Subcutaneous abdominal adipose tissue (tissue), 5 donors: ENCODE measurements around the gene FSTL4.

ENCODE experiments used
- H3K27ac ChIP-seq: one replicate; pipeline ENCODE4 v1.7.0; 2013; ENCODE audit warnings: low read depth, mild to moderate bottlenecking, inconsistent platforms, low read length, moderate library complexity
- H3K27me3 ChIP-seq, 5 donors: one replicate each; pipeline ENCODE4 v1.7.0; 2013; ENCODE audit warnings: low read length in 5 of 5, inconsistent platforms in 1 of 5; ENCODE audit not compliant: control insufficient read depth in 5 of 5, insufficient read depth in 4 of 5
- H3K36me3 ChIP-seq, 5 donors: one replicate each; pipeline ENCODE4 v1.7.0; 2013; ENCODE audit warnings: low read length in 5 of 5; ENCODE audit not compliant: control insufficient read depth in 5 of 5, insufficient read depth in 5 of 5
- H3K4me1 ChIP-seq, 5 donors: one replicate each; pipeline ENCODE4 v1.7.0; 2013; ENCODE audit warnings: low read length in 5 of 5, mild to moderate bottlenecking in 3 of 5, moderate library complexity in 1 of 5; ENCODE audit not compliant: control insufficient read depth in 5 of 5, insufficient read depth in 5 of 5
- H3K4me3 ChIP-seq, 5 donors: one replicate each; pipeline ENCODE4 v1.7.0; 2013; ENCODE audit warnings: low read length in 5 of 5, low read depth in 1 of 5
- H3K9ac ChIP-seq, 5 donors: one replicate each; pipeline ENCODE4 v1.7.0; 2013; ENCODE audit warnings: low read length in 5 of 5, mild to moderate bottlenecking in 4 of 5, moderate library complexity in 3 of 5
- H3K9me3 ChIP-seq, 5 donors: one replicate each; pipeline ENCODE4 v1.7.0; 2013; ENCODE audit warnings: low read length in 5 of 5; ENCODE audit not compliant: control insufficient read depth in 5 of 5
- donor health status: healthy.
- donor health status: healthy.
- donor health status: healthy.
- donor health status: healthy.
- donor health status: healthy.

The FSTL4 gene

DNA sequence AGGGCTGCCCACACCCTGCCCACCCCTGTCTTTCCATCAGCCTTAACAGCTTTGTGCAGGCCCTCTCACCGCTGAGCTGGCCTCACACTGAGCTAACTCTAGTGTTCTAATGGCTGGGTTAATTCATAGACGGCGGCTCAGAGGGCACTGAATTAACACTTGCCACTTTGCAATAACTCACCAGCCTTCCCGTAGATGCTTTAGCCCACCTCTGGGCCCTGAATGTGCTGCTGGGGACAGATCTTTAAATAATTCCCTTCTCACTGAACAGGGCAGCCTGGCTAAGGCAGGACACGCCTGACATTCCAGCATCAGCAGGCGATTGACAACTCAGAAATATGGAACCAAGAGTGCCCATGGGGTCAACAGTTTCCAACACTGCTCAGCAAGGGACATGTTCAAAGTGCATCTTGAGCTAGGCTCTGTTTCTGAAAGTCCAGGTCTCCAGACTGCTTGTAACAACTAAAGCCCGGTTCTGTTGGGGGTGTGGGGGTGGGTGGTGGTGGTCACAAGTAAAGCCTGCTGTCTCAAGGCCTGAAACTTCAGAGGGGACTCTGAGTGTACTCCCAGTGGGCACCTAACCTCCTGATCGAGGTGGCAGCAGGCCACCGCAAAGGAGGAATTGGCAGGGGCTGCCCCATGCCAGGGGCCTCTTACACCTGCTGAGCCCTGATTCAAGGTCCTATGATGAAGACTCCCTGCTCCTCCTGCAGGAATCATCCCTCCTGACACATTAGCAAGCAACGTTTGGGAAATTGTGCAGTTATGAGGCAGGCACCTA, 248.3 kb downstream of the FSTL4 start:
- H3K36me3 ChIP-seq: no peaks in the 10 kb centered on the region
- H3K9ac ChIP-seq: no peak overlapping the region
- H3K27me3 ChIP-seq: peaks cover 0 to 5% (median 2%) of the 10 kb centered on the region in 5 donors
- H3K27ac ChIP-seq: no peak overlapping the region
- H3K4me1 ChIP-seq: peaks cover 0 to 3% (median 0%) of the 10 kb centered on the region in 5 donors
- H3K9me3 ChIP-seq: no peaks in the 10 kb centered on the region
- H3K4me3 ChIP-seq: no peak overlapping the region

DNA sequence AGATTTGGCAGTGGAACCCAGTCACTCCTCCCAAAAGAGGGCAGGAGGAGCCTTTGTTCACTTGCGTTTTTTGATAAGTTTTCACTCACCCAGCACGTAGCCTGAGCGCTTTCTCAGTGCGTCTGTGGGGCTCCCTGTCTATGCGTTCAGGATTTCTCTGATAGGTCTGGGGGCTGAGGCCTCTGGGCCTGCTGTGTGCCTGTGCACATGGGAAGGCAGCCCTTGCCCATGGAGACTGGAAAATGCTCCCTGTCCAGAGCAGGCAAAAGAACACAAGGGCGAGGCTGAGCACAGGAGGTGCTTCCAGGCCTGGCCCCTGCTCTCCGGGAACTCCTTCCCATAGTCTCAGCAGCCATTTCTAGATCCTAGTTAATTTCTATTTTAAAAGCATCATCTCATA, 249.9 kb downstream of the FSTL4 start:
- no peaks in the 10 kb centered on the region for H3K4me1 ChIP-seq
- no peak overlapping the region for H3K9ac ChIP-seq
- H3K36me3 ChIP-seq: no peaks in the 10 kb centered on the region
- peaks cover 0 to 5% (median 3%) of the 10 kb centered on the region in 5 donors for H3K27me3 ChIP-seq
- no peak overlapping the region for H3K27ac ChIP-seq
- no peaks in the 10 kb centered on the region for H3K9me3 ChIP-seq
- H3K4me3 ChIP-seq: no peak overlapping the region

DNA sequence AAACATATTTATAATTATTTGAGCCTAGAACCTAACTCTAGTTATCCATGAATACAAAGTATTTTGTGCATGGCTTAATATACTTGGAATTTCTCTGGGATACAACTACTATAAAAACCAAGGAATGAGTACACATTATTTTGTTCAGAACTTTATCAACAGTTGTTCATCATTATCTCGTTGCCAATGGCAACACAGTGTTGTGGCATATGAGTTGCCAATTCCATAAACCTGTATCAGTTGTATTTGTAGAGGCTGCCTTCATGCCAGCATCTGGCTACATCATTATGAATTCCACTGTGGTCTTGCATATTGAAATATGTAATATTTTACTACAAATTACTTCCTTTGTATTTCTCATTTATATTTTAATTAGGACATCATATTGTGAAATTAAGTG, 250.4 kb downstream of the FSTL4 start:
- no peak overlapping the region for H3K27ac ChIP-seq
- H3K9ac ChIP-seq: no peak overlapping the region
- H3K27me3 ChIP-seq: peaks cover 0 to 5% (median 3%) of the 10 kb centered on the region in 5 donors
- no peak overlapping the region for H3K4me3 ChIP-seq
- no peaks in the 10 kb centered on the region for H3K9me3 ChIP-seq
- no peaks in the 10 kb centered on the region for H3K4me1 ChIP-seq
- H3K36me3 ChIP-seq: no peaks in the 10 kb centered on the region

GRCh38 chr5:133360693-133361472, 251.5 kb downstream of the FSTL4 start:
- Histone ChIP-seq H3K4me3 (no peak overlapping the region), H3K27me3 (peaks cover 0 to 5% (median 3%) of the 10 kb centered on the region in 5 donors), H3K4me1 (no peaks in the 10 kb centered on the region), H3K9me3 (no peaks in the 10 kb centered on the region), H3K27ac (no peak overlapping the region), H3K9ac (no peak overlapping the region), H3K36me3 (no peaks in the 10 kb centered on the region)

DNA sequence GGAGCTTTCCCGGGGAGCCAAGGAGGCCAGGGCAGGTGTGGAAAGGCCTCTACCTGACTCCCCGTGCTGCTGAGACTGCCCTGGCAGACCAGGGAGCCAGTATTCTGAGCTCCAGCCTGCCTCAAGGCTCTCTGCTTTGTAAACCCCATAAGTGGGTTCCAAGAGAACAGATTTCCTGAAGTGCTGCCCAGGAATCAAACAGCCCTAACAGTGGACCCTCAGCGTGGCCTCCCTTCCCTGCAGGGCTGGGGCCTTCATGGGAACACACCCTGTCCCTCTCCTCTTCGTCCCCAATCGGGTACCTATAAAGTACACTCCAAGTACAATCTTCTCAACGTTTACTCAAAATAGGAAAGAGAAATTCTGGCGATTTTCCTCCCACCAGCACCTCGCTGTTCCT, 252.5 kb downstream of the FSTL4 start:
- no peak overlapping the region for H3K27ac ChIP-seq
- no peak overlapping the region for H3K9ac ChIP-seq
- H3K4me3 ChIP-seq: no peak overlapping the region
- no peaks in the 10 kb centered on the region for H3K4me1 ChIP-seq
- H3K36me3 ChIP-seq: no peaks in the 10 kb centered on the region
- no peaks in the 10 kb centered on the region for H3K9me3 ChIP-seq
- H3K27me3 ChIP-seq: peaks cover 0 to 5% (median 3%) of the 10 kb centered on the region in 5 donors

DNA sequence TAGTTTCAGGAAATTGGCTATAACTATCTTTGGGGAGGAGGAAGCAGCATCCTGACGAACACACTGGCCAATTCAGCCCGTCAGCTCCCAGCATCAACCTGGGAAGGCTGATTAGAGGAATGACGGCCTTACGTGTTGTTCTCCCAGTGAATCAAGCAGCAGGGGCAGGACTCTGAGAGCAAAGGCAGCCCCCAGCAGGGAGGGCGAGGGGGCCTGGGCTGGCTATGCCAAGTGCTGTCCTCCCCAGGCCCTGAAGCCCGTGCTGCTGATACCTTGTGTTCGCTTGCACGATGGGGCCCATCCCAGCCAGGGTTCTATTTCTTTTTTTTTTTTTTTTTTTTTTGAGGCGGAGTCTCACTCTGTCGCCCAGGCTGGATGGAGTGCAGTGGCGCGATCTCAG, 254.1 kb downstream of the FSTL4 start:
- H3K4me3 ChIP-seq: no peak overlapping the region
- no peaks in the 10 kb centered on the region for H3K4me1 ChIP-seq
- no peaks in the 10 kb centered on the region for H3K9me3 ChIP-seq
- H3K27ac ChIP-seq: no peak overlapping the region
- H3K27me3 ChIP-seq: peaks cover 0 to 5% (median 3%) of the 10 kb centered on the region in 5 donors
- H3K36me3 ChIP-seq: no peaks in the 10 kb centered on the region
- no peak overlapping the region for H3K9ac ChIP-seq

GRCh38 chr5:133357758-133358157, 254.6 kb downstream of the FSTL4 start:
- H3K9ac ChIP-seq: no peak overlapping the region

DNA sequence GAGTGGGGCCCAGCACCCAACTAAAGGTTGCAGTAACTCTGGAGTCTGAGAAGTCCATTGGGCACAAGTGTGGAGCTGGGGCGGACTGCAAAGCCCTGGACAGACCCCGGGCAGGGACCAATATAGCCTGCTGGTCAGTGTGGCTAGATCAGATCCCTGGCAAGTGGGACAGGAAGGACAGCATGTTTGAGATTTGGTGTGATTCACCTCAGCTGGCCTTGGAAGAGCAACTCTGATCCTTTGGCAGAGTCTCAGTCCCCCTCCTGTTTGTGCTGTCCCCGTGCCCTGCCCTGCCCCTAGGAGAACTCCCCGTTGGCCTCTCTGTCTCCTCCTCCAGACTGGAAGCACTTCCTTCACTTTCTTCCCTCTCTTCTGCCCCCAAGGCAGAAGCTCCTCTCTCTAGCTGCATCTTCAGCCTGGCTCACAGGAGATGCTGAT, 255.3 kb downstream of the FSTL4 start:
- Histone ChIP-seq H3K4me3 (no peak overlapping the region), H3K9me3 (no peaks in the 10 kb centered on the region), H3K27me3 (peaks cover 0 to 5% (median 0%) of the 10 kb centered on the region in 5 donors), H3K27ac (no peak overlapping the region), H3K36me3 (no peaks in the 10 kb centered on the region), H3K4me1 (no peaks in the 10 kb centered on the region), H3K9ac (no peak overlapping the region)

More at GRCh38 chr5:133357758-133358157, 254.6 kb downstream of the FSTL4 start:
- H3K27ac ChIP-seq: no peak overlapping the region
- H3K9me3 ChIP-seq: no peaks in the 10 kb centered on the region
- H3K4me1 ChIP-seq: no peaks in the 10 kb centered on the region
- H3K4me3 ChIP-seq: no peak overlapping the region
- H3K27me3 ChIP-seq: peaks cover 0 to 5% (median 3%) of the 10 kb centered on the region in 5 donors
- no peaks in the 10 kb centered on the region for H3K36me3 ChIP-seq

DNA sequence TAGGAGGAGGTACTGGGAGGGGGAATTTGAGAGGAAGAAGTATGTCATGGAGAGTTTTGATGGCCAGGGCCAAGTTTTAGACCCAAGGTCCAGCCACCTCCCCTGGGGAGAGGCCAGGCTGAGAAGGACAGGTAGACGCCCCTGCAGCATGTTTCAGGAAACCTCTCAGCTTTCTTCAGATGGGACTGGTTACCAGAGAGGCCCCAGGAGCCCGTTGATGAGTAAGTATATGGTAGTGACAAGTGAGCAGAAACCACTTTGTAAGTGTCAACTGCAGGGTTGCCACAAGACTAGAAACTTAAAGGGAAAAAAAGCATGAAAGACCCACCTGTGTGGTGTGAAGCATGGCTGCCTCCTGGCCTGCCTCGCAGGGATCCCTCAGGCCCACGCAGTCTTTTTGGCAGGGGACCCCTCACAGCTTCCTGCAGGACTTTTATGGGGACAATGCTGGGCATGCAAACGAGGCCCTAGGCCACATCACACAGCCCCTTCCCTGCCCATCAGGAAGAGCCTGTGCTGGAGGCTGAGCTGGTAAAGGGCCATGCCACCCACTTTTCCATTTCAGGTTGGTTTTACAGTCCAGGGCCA, 255.9 kb downstream of the FSTL4 start:
- Histone ChIP-seq H3K4me3 (no peak overlapping the region), H3K27ac (no peak overlapping the region), H3K9me3 (no peaks in the 10 kb centered on the region), H3K36me3 (no peaks in the 10 kb centered on the region), H3K4me1 (no peaks in the 10 kb centered on the region), H3K9ac (no peak overlapping the region), H3K27me3 (peaks cover 0 to 4% (median 0%) of the 10 kb centered on the region in 5 donors)
